GM12801 (cell line): ENCODE data around the gene DLEC1.

ENCODE experiments used
- TF ChIP-seq, protein P1 (sequence below): IDR thresholded peaks from one replicate; pipeline ENCODE4 v1.5.1; 2011; ENCODE audit warnings: control low read depth; ENCODE audit not compliant: insufficient read length; ENCODE audit errors: extremely low read depth

The DLEC1 gene

DNA sequence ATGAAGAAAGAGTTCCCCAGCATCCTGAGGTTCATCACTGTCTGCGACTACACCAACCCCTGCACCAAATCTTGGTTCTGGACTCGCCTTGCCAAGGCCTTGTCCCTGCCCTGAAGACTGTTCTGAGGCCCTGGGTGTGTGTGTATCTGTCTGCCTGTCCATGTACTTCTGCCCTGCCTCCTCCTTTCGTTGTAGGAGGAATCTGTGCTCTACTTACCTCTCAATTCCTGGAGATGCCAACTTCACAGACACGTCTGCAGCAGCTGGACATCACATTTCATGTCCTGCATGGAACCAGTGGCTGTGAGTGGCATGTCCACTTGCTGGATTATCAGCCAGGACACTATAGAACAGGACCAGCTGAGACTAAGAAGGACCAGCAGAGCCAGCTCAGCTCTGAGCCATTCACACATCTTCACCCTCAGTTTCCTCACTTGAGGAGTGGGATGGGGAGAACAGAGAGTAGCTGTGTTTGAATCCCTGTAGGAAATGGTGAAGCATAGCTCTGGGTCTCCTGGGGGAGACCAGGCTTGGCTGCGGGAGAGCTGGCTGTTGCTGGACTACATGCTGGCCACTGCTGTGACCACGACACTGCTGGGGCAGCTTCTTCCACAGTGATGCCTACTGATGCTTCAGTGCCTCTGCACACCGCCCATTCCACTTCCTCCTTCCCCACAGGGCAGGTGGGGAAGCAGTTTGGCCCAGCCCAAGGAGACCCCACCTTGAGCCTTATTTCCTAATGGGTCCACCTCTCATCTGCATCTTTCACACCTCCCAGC, 102.4 kb downstream of the DLEC1 start:
- TF ChIP-seq, protein P1, sequence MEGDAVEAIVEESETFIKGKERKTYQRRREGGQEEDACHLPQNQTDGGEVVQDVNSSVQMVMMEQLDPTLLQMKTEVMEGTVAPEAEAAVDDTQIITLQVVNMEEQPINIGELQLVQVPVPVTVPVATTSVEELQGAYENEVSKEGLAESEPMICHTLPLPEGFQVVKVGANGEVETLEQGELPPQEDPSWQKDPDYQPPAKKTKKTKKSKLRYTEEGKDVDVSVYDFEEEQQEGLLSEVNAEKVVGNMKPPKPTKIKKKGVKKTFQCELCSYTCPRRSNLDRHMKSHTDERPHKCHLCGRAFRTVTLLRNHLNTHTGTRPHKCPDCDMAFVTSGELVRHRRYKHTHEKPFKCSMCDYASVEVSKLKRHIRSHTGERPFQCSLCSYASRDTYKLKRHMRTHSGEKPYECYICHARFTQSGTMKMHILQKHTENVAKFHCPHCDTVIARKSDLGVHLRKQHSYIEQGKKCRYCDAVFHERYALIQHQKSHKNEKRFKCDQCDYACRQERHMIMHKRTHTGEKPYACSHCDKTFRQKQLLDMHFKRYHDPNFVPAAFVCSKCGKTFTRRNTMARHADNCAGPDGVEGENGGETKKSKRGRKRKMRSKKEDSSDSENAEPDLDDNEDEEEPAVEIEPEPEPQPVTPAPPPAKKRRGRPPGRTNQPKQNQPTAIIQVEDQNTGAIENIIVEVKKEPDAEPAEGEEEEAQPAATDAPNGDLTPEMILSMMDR, result no peak

DNA sequence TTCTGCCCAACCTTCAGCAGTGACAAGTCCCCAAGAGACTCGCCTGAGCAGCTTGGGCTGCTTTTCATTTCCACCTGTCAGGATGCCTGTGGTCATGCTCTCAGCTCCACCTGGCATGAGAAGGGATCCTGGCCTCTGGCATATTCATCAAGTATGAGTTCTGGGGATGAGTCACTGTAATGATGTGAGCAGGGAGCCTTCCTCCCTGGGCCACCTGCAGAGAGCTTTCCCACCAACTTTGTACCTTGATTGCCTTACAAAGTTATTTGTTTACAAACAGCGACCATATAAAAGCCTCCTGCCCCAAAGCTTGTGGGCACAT, 102.9 kb downstream of the DLEC1 start:
- TF ChIP-seq, protein P1, result no peak

DNA sequence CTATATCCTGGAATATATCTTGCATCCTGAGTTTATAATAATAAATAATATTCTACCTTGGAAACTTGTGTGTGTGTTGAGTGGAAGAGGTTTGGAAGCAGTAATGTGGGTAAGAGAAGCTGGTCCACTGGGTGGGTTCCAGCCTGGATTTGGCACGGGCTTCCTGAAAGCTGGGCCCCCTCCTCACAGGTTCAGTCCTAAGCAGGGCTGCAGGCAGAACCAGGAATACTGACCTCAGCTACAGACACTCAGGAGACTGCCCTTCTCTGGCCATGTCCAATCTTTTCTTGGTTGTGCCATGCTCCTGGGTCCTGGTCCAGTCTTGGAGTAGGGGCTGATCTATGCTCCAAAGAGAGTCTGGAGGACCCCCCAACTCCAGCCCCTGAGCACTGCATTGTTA, 104.0 kb downstream of the DLEC1 start:
- TF ChIP-seq, protein P1, result no peak

DNA sequence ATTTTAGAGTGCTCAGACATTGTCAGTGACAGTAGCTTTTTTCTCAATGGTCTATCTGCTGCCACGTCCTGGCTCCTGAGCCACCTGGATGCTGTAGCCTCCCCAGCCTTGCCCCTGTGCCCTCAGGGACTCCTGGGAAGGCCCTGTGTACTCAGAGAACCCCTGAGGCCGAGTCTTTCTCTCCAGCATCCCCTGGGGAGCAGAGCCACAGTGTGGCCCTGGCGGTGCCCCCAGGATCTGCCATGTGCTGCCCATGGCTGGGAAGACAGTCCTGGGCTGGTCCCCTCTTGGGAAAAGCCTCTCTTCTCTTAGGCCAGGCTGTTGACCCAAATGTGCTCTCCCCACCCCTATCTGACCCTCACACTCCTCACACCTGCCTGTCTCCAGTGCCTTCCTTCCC, 104.5 kb downstream of the DLEC1 start:
- TF ChIP-seq, protein P1, result no peak

DNA sequence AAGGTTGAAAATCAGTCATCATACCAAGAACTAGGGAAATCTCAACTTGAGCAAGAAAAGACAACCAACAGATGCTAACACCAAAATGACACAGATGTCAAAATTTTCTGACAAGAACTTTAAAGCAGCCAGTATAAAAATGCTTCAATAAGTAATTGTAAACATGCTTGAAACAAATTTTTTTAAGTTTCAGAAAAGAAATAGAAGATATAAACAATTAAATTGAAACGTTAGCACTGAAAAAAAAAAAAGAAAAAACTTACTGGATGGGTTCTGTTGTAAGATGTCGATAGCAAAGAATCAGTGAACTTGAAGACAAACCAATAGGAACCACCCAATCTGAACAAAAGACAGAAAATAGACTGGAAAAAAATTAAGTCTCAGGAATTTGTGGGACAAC, 107.5 kb downstream of the DLEC1 start:
- TF ChIP-seq, protein P1, result no peak

DNA sequence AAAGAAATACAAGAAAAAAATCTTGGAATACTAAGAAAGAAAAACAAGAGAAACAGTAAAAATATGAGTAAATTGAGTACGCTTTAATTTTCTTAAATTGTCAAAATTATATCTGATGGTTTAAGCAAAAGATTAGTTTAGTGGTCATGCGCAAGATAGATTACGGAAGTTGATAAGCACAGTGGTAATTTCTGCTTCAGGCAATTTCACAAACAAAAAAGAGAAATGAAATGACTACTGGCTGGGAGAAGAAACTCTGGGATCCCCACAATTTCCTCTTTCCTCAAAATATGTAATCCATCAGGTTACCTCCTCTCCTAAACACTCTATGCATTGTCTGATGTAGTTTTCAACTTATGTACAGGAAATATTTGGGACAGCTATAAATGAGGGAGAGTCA, 108.4 kb downstream of the DLEC1 start:
- TF ChIP-seq, protein P1, result no peak

DNA sequence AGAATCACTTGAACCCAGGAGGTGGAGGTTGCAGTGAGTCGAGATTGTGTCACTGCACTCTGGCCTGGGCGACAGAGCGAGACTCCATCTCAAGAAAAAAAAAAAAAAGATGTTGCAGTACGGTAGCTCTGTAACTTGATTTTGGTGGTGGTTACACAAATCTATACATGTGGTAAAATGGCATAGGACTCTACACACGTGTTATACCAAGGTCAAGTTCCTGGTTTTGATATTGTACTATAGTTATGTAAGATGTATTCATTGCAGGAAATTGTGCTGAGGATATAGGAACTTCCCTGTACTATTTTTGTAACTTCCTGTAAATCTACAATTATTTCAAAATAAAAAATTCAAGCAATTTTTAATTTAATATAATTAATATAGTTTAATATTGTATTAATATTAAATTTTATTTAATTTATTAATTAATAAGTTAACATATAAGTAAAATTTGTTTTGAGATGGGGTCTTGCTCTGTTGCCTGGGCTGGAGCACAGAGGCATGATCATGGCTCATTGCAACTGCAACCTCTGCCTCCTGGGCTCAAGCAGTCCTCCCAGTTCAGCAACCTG, 109.4 kb downstream of the DLEC1 start:
- TF ChIP-seq, protein P1, result no peak
